Gastrocnemius medialis (tissue), 4 donors: ENCODE measurements around the gene FOXP2. TPM values are rescaled to one million over a fixed set of nuclear protein-coding genes. Genes with fewer than 3 reads are reported as not detected.

Source experiments
- ATAC-seq, 2 donors: fragments of 150-250 bp; one replicate each; pipeline ENCODE4 v1.9.1; 2016
- DNase-seq, 2 donors: peaks; one replicate each; pipeline ENCODE4 v3.0.0-alpha.2; 2019
- H3K27ac ChIP-seq, 4 donors: fragments of 200-600 bp; sonication (generic); 1 replicate in 1 of 4; 2 replicates in 3 of 4; pipeline ENCODE4 v1.5.1; 2016 to 2018; ENCODE audit warnings: mild to moderate bottlenecking in 2 of 4, moderate library complexity in 1 of 4
- H3K27me3 ChIP-seq, 3 donors: fragments of 200-600 bp; sonication (generic) in 2 of 3; 1 replicate in 1 of 3; 2 replicates in 2 of 3; pipeline versions ENCODE4 v1.5.1 to v1.6.0; 2016 to 2019; ENCODE audit warnings: mild to moderate bottlenecking in 1 of 3, moderate library complexity in 1 of 3
- H3K36me3 ChIP-seq, 2 donors: fragments of 200-600 bp; sonication (generic) in 1 of 2; one replicate each; pipeline ENCODE4 v1.5.1; 2017 to 2018
- H3K4me1 ChIP-seq, 2 donors: fragments of 200-600 bp; sonication (generic) in 1 of 2; one replicate each; pipeline ENCODE4 v1.5.1; 2016 to 2017; ENCODE audit warnings: mild to moderate bottlenecking in 2 of 2
- H3K4me3 ChIP-seq, 4 donors: fragments of 200-600 bp; sonication (generic) in 3 of 4; 1 replicate in 1 of 4; 2 replicates in 3 of 4; pipeline ENCODE4 v1.5.1; 2016 to 2019; ENCODE audit warnings: mild to moderate bottlenecking in 2 of 4
- H3K9me3 ChIP-seq, 3 donors: fragments of 200-600 bp; sonication (generic) in 2 of 3; 1 replicate in 1 of 3; 2 replicates in 2 of 3; pipeline ENCODE4 v1.5.1; 2016 to 2019
- POLR2A ChIP-seq, 2 donors: fragments of 450-650 bp; IDR thresholded peaks; one replicate each; pipeline ENCODE4 v1.6.1; 2017; ENCODE audit warnings: antibody characterized with exemption in 2 of 2, mild to moderate bottlenecking in 2 of 2, moderate library complexity in 2 of 2
- in situ Hi-C, 4 donors: fragments of 200-750 bp; cut with MboI; loops; one replicate each; pipeline versions ENCODE4 v1.15.0 to v1.8.0; 2017; ENCODE audit warnings: low sequenced_read_pairs in 4 of 4
- intact Hi-C: fragments of 100-400 bp; cut with DNase I; formaldehyde crosslinking; loops from one replicate; pipeline ENCODE4 v1.15.1; 2023; ENCODE audit warnings: low total_unique reads
- total RNA-seq, 4 donors: library from RNA; depleted of rRNA; stranded (reverse); fragments of >200 nt; gene quantifications; one replicate each; pipeline versions ENCODE4 v1.1.0 to v1.2.3, GENCODE V29; 2016
- TF ChIP-seq, protein P1 (sequence below), 5 experiments: fragments of 450-650 bp in 3 of 5; fragments of 200-600 bp in 2 of 5; sonication (generic) in 2 of 5; IDR thresholded peaks in 4 of 5; conservative IDR thresholded peaks in 1 of 5; 1 replicate in 4 of 5; 2 replicates in 1 of 5; pipeline ENCODE4 v1.5.1; 2016 to 2019; ENCODE audit warnings: antibody characterized with exemption in 5 of 5, mild to moderate bottlenecking in 3 of 5, moderate library complexity in 3 of 5

The FOXP2 gene
- total RNA-seq, 4 donors from 2014 or later, result 4.9 to 16.9 (median 7.5) TPM

DNA sequence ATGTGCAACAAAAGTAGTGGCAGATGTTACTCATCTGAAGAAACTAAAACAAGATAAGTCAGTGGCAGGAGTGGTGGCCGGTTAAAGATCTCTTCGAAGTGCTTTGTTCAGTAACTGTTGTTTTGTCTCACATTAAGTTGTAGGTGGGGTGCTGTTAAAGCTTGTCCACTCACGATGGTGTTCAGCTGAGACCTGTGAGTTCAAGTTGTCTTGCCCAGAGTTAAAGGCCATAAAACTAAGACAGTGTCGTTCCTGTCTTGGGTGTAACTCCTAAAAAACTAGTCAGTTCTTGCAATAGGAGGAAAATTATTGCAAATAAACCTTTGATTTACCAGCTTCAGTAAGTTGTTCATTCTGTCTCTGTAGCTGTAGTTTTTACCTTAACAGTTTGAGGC, 857 bp upstream of the FOXP2 start:
- Histone ChIP-seq H3K36me3 (no peaks in the 10 kb centered on the region), H3K27ac (peak overlapping the region; percentile 74 to 84 (median 75)), H3K4me3 (peak overlapping the region; percentile 12 to 45 (median 36)), H3K9me3 (no peaks in the 10 kb centered on the region), H3K4me1 (peaks cover 42 to 47% of the 10 kb centered on the region in 2 donors), H3K27me3 (no peaks in the 10 kb centered on the region)
- TF ChIP-seq POLR2A (IDR thresholded peaks at IDR 0.05), result no peak
- TF ChIP-seq, protein P1, sequence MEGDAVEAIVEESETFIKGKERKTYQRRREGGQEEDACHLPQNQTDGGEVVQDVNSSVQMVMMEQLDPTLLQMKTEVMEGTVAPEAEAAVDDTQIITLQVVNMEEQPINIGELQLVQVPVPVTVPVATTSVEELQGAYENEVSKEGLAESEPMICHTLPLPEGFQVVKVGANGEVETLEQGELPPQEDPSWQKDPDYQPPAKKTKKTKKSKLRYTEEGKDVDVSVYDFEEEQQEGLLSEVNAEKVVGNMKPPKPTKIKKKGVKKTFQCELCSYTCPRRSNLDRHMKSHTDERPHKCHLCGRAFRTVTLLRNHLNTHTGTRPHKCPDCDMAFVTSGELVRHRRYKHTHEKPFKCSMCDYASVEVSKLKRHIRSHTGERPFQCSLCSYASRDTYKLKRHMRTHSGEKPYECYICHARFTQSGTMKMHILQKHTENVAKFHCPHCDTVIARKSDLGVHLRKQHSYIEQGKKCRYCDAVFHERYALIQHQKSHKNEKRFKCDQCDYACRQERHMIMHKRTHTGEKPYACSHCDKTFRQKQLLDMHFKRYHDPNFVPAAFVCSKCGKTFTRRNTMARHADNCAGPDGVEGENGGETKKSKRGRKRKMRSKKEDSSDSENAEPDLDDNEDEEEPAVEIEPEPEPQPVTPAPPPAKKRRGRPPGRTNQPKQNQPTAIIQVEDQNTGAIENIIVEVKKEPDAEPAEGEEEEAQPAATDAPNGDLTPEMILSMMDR (IDR thresholded peaks at IDR 0.05 in 4 of 5, conservative IDR thresholded peaks at IDR 0.05 in 1 of 5), result no peak
- no peak for ATAC-seq
- no peak for DNase-seq
- in situ Hi-C loops (loop anchor here in 3 of 4 donors (10.0 to 25.0 kb wide), 3 partner anchors 326 to 501 kb away; partner anchors contain the start of gene PPP1R3A (in 1 of the 3)), intact Hi-C loops (loop anchor here (10.0 kb wide), 2 partner anchors 121 to 499 kb away; partner anchors contain the start of gene PPP1R3A)

DNA sequence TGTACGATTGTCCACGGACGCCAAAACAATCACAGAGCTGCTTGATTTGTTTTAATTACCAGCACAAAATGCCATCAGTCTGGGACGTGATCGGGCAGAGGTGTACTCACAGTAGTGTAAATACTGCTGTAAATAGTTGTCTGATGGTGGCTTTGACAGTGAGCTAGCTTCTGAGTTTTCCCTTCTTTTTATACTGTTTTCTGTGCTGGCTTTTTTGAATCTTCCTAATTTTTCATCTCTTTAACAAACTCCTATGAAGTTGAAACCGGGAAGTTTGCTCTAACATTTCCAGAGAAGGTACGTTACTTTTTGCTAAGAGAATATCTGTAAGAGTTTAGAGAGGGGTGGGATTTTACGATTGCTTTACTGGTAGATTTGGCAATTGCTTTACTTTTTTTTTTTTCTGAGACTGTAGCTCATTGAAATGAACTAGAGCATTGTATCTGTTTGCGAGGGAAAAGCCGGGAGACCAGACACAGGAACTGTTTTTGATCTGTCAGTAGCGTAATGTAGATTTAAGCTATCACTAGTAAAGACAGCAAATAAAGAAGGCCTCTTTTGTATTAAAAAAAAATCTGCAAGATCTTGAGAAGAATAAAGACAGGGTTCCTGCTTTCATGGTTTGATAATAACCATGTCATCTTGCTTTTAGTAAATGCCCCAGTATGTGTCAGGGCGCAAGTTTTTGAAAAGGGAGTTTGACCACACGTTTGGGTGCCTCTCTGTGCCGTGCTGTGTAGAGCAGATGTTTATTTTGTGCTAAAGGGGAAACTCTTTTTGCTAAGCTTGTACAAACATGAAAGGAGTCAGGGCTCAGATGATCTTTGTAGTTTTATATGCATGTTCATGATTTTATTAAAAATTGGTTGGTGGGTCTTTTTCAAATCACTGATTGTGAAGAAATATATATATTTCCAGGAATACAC, 712 bp downstream of the FOXP2 start:
- in situ Hi-C loops, result loop anchor here in 3 of 4 donors (10.0 to 25.0 kb wide), 3 partner anchors 328 to 503 kb away; partner anchors contain the start of gene PPP1R3A (in 1 of the 3)
- peak; percentile 34 to 50 for ATAC-seq
- H3K9me3 ChIP-seq, result no peaks in the 10 kb centered on the region
- H3K36me3 ChIP-seq, result no peaks in the 10 kb centered on the region
- TF ChIP-seq, protein P1 (IDR thresholded peaks at IDR 0.05 in 4 of 5, conservative IDR thresholded peaks at IDR 0.05 in 1 of 5), result no peak
- TF ChIP-seq POLR2A (IDR thresholded peaks at IDR 0.05), result no peak
- intact Hi-C loops, result loop anchor here (5.0 to 10.0 kb wide), 3 partner anchors 119 to 501 kb away; partner anchors contain the start of gene PPP1R3A
- H3K4me1 ChIP-seq, result peaks cover 56 to 62% of the 10 kb centered on the region in 2 donors
- H3K27me3 ChIP-seq, result no peaks in the 10 kb centered on the region
- H3K27ac ChIP-seq, result peak overlapping the region; percentile 74 to 84 (median 75)
- H3K4me3 ChIP-seq, result peak overlapping the region; percentile 44 to 50 (median 45)
- no peak for DNase-seq

DNA sequence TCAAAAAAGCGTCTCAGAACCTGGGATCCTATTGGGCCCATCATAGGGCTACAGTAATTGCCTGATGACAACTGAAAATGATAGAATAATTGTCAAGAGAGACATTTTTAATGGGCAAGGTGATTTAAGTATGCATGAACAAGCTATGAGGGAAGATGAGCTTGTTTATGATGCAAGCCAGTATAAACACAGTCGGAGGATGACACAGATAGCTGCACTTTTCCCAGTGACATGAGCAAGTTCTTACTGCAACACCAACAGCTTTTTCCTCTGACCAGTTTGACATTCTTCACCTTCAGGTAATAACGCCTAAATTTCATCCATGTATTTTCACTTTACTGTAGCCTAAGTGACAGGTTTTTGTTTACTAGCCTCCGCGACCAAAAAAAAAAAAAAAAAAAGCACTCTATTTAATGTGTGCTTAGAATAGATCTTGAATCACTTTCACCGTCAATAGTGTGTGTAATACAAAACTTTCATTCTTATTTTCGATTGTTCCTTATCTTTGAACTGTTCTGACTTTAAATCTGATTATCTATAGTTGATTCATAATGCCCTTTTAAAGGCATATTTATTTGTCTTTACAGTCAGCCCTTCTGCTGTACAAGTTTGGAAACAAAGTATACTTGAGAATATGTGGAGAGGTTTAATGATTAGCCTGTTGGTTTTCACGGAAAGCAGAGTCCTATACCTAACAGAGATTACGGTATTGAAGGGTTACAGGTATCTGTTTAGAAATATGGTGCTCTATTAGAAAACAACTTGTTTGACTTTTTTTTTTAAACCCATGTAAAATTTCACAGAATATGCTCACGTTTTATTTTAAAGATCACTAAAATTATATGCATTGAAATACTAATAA, 1.7 kb downstream of the FOXP2 start:
- TF ChIP-seq POLR2A (IDR thresholded peaks at IDR 0.05), result peak in 1 of 2 donors; percentile 28
- TF ChIP-seq, protein P1 (IDR thresholded peaks at IDR 0.05 in 4 of 5, conservative IDR thresholded peaks at IDR 0.05 in 1 of 5), result no peak
- DNase-seq, result no peak
- intact Hi-C loops, result loop anchor here (5.0 to 10.0 kb wide), 3 partner anchors 118 to 502 kb away; partner anchors contain the start of gene PPP1R3A
- Histone ChIP-seq H3K9me3 (no peaks in the 10 kb centered on the region), H3K36me3 (no peaks in the 10 kb centered on the region), H3K4me1 (peaks cover 66 to 67% of the 10 kb centered on the region in 2 donors), H3K27ac (peak overlapping the region; percentile 74 to 84 (median 75)), H3K4me3 (peak overlapping the region; percentile 33 to 50 (median 44)), H3K27me3 (no peaks in the 10 kb centered on the region)
- in situ Hi-C loops, result loop anchor here in 3 of 4 donors (10.0 to 25.0 kb wide), 3 partner anchors 329 to 504 kb away; partner anchors contain the start of gene PPP1R3A (in 1 of the 3)
- ATAC-seq, result peak; percentile 87 to 91

DNA sequence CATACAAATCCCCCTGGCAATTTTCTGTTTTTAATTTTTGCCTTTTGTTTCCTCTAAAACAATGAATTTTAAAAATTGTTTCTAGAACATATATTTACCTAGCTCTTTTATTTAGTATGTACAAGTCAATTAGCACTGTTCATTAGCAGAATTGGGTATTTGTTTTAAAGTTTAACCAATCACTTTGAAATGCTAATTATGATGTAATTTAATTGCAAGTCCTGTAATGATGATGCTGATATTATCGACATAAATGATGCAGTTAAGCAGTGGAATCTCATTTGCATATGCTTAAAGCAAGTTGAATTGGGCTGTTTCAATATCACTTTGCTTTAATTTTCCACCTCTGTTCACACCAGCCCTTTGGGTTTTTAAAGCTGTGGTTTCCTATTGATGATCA, 2.7 kb downstream of the FOXP2 start:
- Histone ChIP-seq H3K4me1 (peaks cover 70 to 72% of the 10 kb centered on the region in 2 donors), H3K9me3 (no peaks in the 10 kb centered on the region), H3K27me3 (no peaks in the 10 kb centered on the region), H3K4me3 (peak overlapping the region in 2 of 4 donors; percentile 44 to 45), H3K36me3 (no peaks in the 10 kb centered on the region), H3K27ac (peak overlapping the region in 2 of 4 donors; percentile 58 to 84)
- intact Hi-C loops (loop anchor here (5.0 to 10.0 kb wide), 3 partner anchors 118 to 502 kb away; partner anchors contain the start of gene PPP1R3A), in situ Hi-C loops (loop anchor here in 3 of 4 donors (10.0 to 25.0 kb wide), 3 partner anchors 330 to 505 kb away; partner anchors contain the start of gene PPP1R3A (in 1 of the 3))
- TF ChIP-seq, protein P1 (IDR thresholded peaks at IDR 0.05 in 4 of 5, conservative IDR thresholded peaks at IDR 0.05 in 1 of 5), result no peak
- TF ChIP-seq POLR2A (IDR thresholded peaks at IDR 0.05), result no peak
- ATAC-seq (no peak), DNase-seq (no peak)
